OCI-LY3 (cell line): ENCODE data around the gene HRAS.

Experiments
- H2AFZ ChIP-seq: fragments of 200-600, 300-600 bp; shearing (Covaris generic); 2 replicates; pipeline ENCODE4 v1.6.0; 2014; ENCODE audit warnings: antibody characterized with exemption, low read depth, low read length
- H3K27ac ChIP-seq: fragments of 200-600, 300-600 bp; sonication (generic); 2 replicates; pipeline ENCODE4 v1.5.1; 2014; ENCODE audit warnings: mild to moderate bottlenecking, low read length, moderate library complexity, mixed read lengths
- H3K27me3 ChIP-seq: fragments of 200-600, 300-600 bp; sonication (generic); 2 replicates; pipeline ENCODE4 v1.6.1; 2014; ENCODE audit warnings: low read depth, low read length, mixed read lengths
- H3K36me3 ChIP-seq: fragments of 200-600, 300-600 bp; sonication (generic); replicated peaks from 2 replicates; pipeline ENCODE3; 2014; ENCODE audit warnings: low read depth, low read length, mixed read lengths
- H3K4me1 ChIP-seq: fragments of 300-600, 200-600 bp; sonication (generic); 2 replicates; pipeline ENCODE4 v1.6.1; 2014; ENCODE audit warnings: low read length, mixed read lengths
- H3K4me2 ChIP-seq: fragments of 200-600, 300-600 bp; sonication (generic); 2 replicates; pipeline ENCODE4 v1.6.1; 2014; ENCODE audit warnings: low read length, mixed read lengths
- H3K4me3 ChIP-seq: fragments of 300-600, 200-600 bp; sonication (generic); 2 replicates; pipeline ENCODE4 v1.5.1; 2014; ENCODE audit warnings: antibody characterized with exemption, mild to moderate bottlenecking, low read length, moderate library complexity
- H3K79me2 ChIP-seq: fragments of 300-600, 200-600 bp; shearing (Covaris generic); 2 replicates; pipeline ENCODE4 v1.6.1; 2014; ENCODE audit warnings: mild to moderate bottlenecking, low read length, mixed read lengths
- H3K9ac ChIP-seq: fragments of 300-600, 200-600 bp; shearing (Covaris generic); 2 replicates; pipeline ENCODE4 v1.6.0; 2014; ENCODE audit warnings: mild to moderate bottlenecking, low read length, moderate library complexity
- H3K9me3 ChIP-seq: fragments of 200-600, 300-600 bp; shearing (Covaris generic); 2 replicates; pipeline ENCODE4 v1.6.1; 2014; ENCODE audit warnings: low read length, mixed read lengths; ENCODE audit not compliant: insufficient read depth
- H4K20me1 ChIP-seq: fragments of 200-600, 300-600 bp; sonication (generic); 2 replicates; pipeline ENCODE4 v1.6.1; 2016; ENCODE audit warnings: low read length, mixed read lengths; ENCODE audit not compliant: insufficient read depth
- CTCF ChIP-seq: fragments of 200-600, 300-600 bp; sonication (generic); IDR thresholded peaks from 2 replicates; pipeline ENCODE4 v1.5.1; 2014; ENCODE audit warnings: antibody characterized with exemption, low read length, low read depth
- EZH2phosphoT487 ChIP-seq: fragments of 200-600 bp; shearing (Covaris generic); IDR thresholded peaks from 2 replicates; pipeline ENCODE4 v1.6.1; 2018; ENCODE audit warnings: antibody characterized with exemption, mixed run types, low read depth

HRAS gene

GRCh38 chr11:490930-491260, 44.5 kb downstream of the HRAS start:
- no peak overlapping the region for H3K4me3 ChIP-seq
- no peaks in the 10 kb centered on the region for H3K79me2 ChIP-seq
- H3K9me3 ChIP-seq: no peaks in the 10 kb centered on the region
- H2AFZ ChIP-seq: no peak overlapping the region
- no peaks in the 10 kb centered on the region for H4K20me1 ChIP-seq
- TF ChIP-seq CTCF: no peak
- TF ChIP-seq EZH2phosphoT487: no peak
- H3K4me1 ChIP-seq: no peaks in the 10 kb centered on the region
- no peak overlapping the region for H3K9ac ChIP-seq
- H3K36me3 ChIP-seq: peaks cover 5% of the 10 kb centered on the region
- H3K4me2 ChIP-seq: no peak overlapping the region
- no peaks in the 10 kb centered on the region for H3K27me3 ChIP-seq
- no peak overlapping the region for H3K27ac ChIP-seq

DNA sequence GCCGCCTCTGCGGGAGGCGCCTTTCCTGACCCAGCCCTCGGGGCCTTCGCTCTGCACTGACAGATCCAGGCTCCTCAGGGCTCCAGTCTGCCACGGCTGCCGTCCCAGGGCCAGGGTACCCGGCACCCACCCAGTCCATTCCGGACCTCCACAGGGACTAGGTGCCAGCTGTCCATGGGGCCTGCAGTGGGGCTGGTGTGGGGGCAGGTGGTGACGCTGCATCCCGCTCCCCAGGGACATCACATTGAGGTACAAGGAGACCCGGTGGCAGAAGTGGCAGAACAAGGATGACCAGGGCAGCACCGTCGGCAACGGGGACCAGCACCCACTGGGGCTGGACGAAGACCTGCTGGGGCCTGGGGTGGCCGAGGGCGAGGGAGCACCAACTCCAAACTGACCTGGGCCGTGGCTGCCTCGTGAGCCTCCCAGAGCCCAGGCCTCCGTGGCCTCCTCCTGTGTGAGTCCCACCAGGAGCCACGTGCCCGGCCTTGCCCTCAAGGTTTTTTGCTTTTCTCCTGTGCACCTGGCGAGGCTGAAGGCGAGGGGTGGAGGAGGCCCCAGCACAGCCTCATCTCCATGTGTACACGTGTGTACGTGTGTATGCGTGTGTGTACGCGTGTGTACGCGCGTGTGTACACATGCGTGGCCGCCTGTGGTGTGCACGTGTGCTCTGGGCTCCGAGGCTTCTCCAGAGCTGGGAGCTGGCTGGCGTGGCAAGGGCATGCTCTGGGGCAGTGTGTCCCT, 45.0 kb downstream of the HRAS start:
- Histone ChIP-seq H3K4me2 (no peak overlapping the region), H3K4me3 (no peak overlapping the region), H2AFZ (no peak overlapping the region), H4K20me1 (no peaks in the 10 kb centered on the region), H3K27ac (no peak overlapping the region), H3K4me1 (no peaks in the 10 kb centered on the region), H3K79me2 (no peaks in the 10 kb centered on the region), H3K27me3 (no peaks in the 10 kb centered on the region), H3K36me3 (peaks cover 5% of the 10 kb centered on the region), H3K9me3 (no peaks in the 10 kb centered on the region), H3K9ac (no peak overlapping the region)
- no peak for TF ChIP-seq CTCF
- TF ChIP-seq EZH2phosphoT487: no peak

- no peaks in the 10 kb centered on the region for H4K20me1 ChIP-seq
- H2AFZ ChIP-seq: no peak overlapping the region
- H3K4me2 ChIP-seq: no peak overlapping the region
- peaks cover 5% of the 10 kb centered on the region for H3K36me3 ChIP-seq
- no peaks in the 10 kb centered on the region for H3K27me3 ChIP-seq
- H3K79me2 ChIP-seq: peaks cover 3% of the 10 kb centered on the region; the same call in 1 of the 2 replicates
- TF ChIP-seq EZH2phosphoT487 (no peak), CTCF (no peak)
- no peaks in the 10 kb centered on the region for H3K9me3 ChIP-seq
- no peak overlapping the region for H3K4me3 ChIP-seq
- H3K4me1 ChIP-seq: no peaks in the 10 kb centered on the region
- no peak overlapping the region for H3K27ac ChIP-seq
- H3K9ac ChIP-seq: no peak overlapping the region
Measured at GRCh38 chr11:489610-490185, 45.7 kb downstream of the HRAS start.

DNA sequence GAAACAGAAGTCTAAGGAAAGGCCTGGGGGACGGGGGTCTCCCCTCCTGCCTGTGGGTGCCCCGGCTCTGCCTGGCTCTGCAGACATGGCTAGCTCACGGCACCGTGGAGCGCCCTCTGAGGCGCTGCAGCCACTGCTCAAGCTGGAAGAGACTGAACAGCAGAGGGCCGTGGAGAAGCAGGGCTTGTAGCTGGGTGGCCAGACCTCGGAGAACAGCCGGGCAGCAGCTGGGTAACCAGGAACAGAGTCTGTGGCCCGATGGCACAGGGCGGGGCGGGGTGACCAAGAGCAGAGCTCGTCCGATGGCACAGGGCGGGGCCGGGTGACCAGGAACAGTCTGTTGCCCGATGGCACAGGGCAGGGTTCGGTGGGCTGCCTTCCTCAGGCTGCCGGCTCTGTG, 46.4 kb downstream of the HRAS start:
- no peak overlapping the region for H3K4me2 ChIP-seq
- H3K27me3 ChIP-seq: no peaks in the 10 kb centered on the region
- no peak overlapping the region for H3K9ac ChIP-seq
- peaks cover 9% of the 10 kb centered on the region; the same call in 1 of the 2 replicates for H3K79me2 ChIP-seq
- no peak overlapping the region for H3K27ac ChIP-seq
- no peaks in the 10 kb centered on the region for H3K36me3 ChIP-seq
- no peaks in the 10 kb centered on the region for H4K20me1 ChIP-seq
- no peak overlapping the region for H3K4me3 ChIP-seq
- no peaks in the 10 kb centered on the region for H3K4me1 ChIP-seq
- TF ChIP-seq EZH2phosphoT487 (no peak), CTCF (no peak)
- H3K9me3 ChIP-seq: no peaks in the 10 kb centered on the region
- H2AFZ ChIP-seq: no peak overlapping the region
